ENCODE data around the gene HSD3B2. TPM values are rescaled to one million over a fixed set of nuclear protein-coding genes. Genes with fewer than 3 reads are reported as not detected.

HSD3B2 gene
- total and polyA plus RNA-seq, 2 of the 8 experiments (the other 6 are each of a cell fraction or from before 2014, with no cell fraction given) = not detected

GRCh38 chr1:119379117-119379516, 35.8 kb upstream of the HSD3B2 start:
- H3K9me3 ChIP-seq (ENCODE audit: insufficient read depth in 2 of 2, low read depth in 1 of 2, low read length in 1 of 2) = no peaks in the 10 kb centered on the region
- no peak for DNase-seq (ENCODE audit: low read depth in 1 of 2, low spot score in 2 of 2)
- no peak overlapping the region for H3K4me3 ChIP-seq (ENCODE audit: extremely low read depth in 1 of 4, insufficient read depth in 2 of 4, low read depth in 3 of 4, low read length in 4 of 4)
- no peak overlapping the region for H3K4ac ChIP-seq (replicated peaks; ENCODE audit: insufficient read length, low read depth, low read length)
- no peaks in the 10 kb centered on the region for H3K79me1 ChIP-seq (ENCODE audit: low read depth, low read length)
- 94% methylated on average over 1 of the region's 1 CpG; no CpG with 5 or more reads in 1 of the 2 experiments for WGBS, 2 experiments (ENCODE audit: extremely low coverage in 1 of 2, insufficient coverage in 1 of 2, insufficient read length in 1 of 2, insufficient replicate concordance in 2 of 2, low coverage in 1 of 2, low lambda C conversion rate in 2 of 2, missing lambda C conversion rate in 1 of 2)
- no peak overlapping the region for H4K91ac ChIP-seq (replicated peaks; ENCODE audit: insufficient read length, low read length)
- no peak overlapping the region for H3K18ac ChIP-seq (ENCODE audit: extremely low read depth, low read length)
- no peak overlapping the region for H2BK20ac ChIP-seq (ENCODE audit: low read length)
- no peak overlapping the region for H2BK12ac ChIP-seq (ENCODE audit: low read depth, low read length)
- H2BK120ac ChIP-seq (replicated peaks; ENCODE audit: low read depth, low read length) = no peak overlapping the region
- H3K9ac ChIP-seq (replicated peaks in 1 of 4; ENCODE audit: extremely low read depth in 1 of 4, low read depth in 3 of 4, low read length in 3 of 4) = no peak overlapping the region
- no peak overlapping the region for H2BK5ac ChIP-seq (ENCODE audit: low read depth, low read length)
- no peak overlapping the region for H2AFZ ChIP-seq (ENCODE audit: low read length)
- no peaks in the 10 kb centered on the region for H3K27me3 ChIP-seq (replicated peaks in 1 of 4; ENCODE audit: control insufficient read depth in 3 of 4, extremely low read depth in 1 of 4, insufficient read depth in 3 of 4, low read length in 3 of 4)
- no peak overlapping the region for H2BK15ac ChIP-seq (ENCODE audit: low read length)
- no peak overlapping the region for H3K14ac ChIP-seq (ENCODE audit: insufficient read length)
- POLR2A ChIA-PET (ENCODE audit: partially characterized antibody) = no interaction called here
- no peaks in the 10 kb centered on the region for H3K79me2 ChIP-seq (ENCODE audit: control insufficient read depth in 1 of 2, insufficient read depth in 2 of 2, low read length in 2 of 2)
- no peak overlapping the region for H3K56ac ChIP-seq (replicated peaks; ENCODE audit: insufficient read length, low read depth, low read length)
- no peak overlapping the region for H2AK5ac ChIP-seq (ENCODE audit: low read depth, low read length)
- H3K4me2 ChIP-seq (ENCODE audit: insufficient read depth in 1 of 2, low read depth in 2 of 2, low read length in 2 of 2) = no peak overlapping the region
- TF ChIP-seq, protein P1, sequence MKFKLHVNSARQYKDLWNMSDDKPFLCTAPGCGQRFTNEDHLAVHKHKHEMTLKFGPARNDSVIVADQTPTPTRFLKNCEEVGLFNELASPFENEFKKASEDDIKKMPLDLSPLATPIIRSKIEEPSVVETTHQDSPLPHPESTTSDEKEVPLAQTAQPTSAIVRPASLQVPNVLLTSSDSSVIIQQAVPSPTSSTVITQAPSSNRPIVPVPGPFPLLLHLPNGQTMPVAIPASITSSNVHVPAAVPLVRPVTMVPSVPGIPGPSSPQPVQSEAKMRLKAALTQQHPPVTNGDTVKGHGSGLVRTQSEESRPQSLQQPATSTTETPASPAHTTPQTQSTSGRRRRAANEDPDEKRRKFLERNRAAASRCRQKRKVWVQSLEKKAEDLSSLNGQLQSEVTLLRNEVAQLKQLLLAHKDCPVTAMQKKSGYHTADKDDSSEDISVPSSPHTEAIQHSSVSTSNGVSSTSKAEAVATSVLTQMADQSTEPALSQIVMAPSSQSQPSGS (IDR thresholded peaks at IDR 0.05; ENCODE audit: low read length) = no peak
- TF ChIP-seq HDAC6 (IDR thresholded peaks at IDR 0.05; ENCODE audit: low read depth, low read length) = no peak
- no peak for TF ChIP-seq SRF (IDR thresholded peaks at IDR 0.05; ENCODE audit: low read depth, low read length)
- no peak for TF ChIP-seq SP2 (IDR thresholded peaks at IDR 0.05; ENCODE audit: low read length)
- TF ChIP-seq EP300 (IDR thresholded peaks at IDR 0.05; ENCODE audit: borderline replicate concordance in 1 of 2, low read depth in 2 of 2, low read length in 2 of 2) = no peak
- no peak for TF ChIP-seq TAF7 (optimal IDR thresholded peaks at IDR 0.05; ENCODE audit: borderline replicate concordance, low read depth, low read length)
- no peak overlapping the region for H3K27ac ChIP-seq (ENCODE audit: low read depth, low read length)
- CTCF ChIA-PET (ENCODE audit: partially characterized antibody) = interaction anchor here (2.0 kb wide), 1 partner anchor 12 kb away, joined by 6 read pairs; no protein-coding TSS in a partner anchor
- no peaks in the 10 kb centered on the region for H4K20me1 ChIP-seq (replicated peaks in 1 of 2; ENCODE audit: control insufficient read depth in 1 of 2, insufficient read depth in 2 of 2, low read length in 2 of 2)
- H4K5ac ChIP-seq (ENCODE audit: insufficient read length, low read depth, low read length) = no peak overlapping the region
- no peak for FAIRE-seq
- H3K23ac ChIP-seq (ENCODE audit: insufficient read length) = no peak overlapping the region
- H4K8ac ChIP-seq (ENCODE audit: extremely low read depth, insufficient read depth, low read length) = no peak overlapping the region
- no peaks in the 10 kb centered on the region for H3K4me1 ChIP-seq (replicated peaks in 1 of 4; ENCODE audit: control insufficient read depth in 3 of 4, insufficient read depth in 4 of 4, low read length in 3 of 4)
- H3K36me3 ChIP-seq (ENCODE audit: control insufficient read depth in 2 of 4, insufficient read depth in 4 of 4, low read length in 3 of 4) = no peaks in the 10 kb centered on the region
- H3K23me2 ChIP-seq (ENCODE audit: low read depth, low read length) = no peaks in the 10 kb centered on the region

All from H1 (cell line).